PC-3 (cell line): ENCODE measurements around the gene LGALS4. TPM values are rescaled to one million over a fixed set of nuclear protein-coding genes. Genes with fewer than 3 reads are reported as not detected.
"Not testable (repeated sequence)": the region's sequence is repeated elsewhere in the genome, so short reads cannot be mapped to it uniquely, and the experiment has no call there.

Experiments used
- ATAC-seq: fragments of 200-7000 bp; cut with Tn5 transposase; 2 replicates; pipeline ENCODE4 v1.9.1; 2020; ENCODE audit warnings: mild to moderate bottlenecking, moderate library complexity
- BruUV-seq: library from RNA; stranded (reverse); fragments of 400-500 nt; replicated peaks from 2 replicates; lab custom pipeline; 2021; lab: Mats Ljungman, UMichigan
- CTCF ChIA-PET: fragments of 300-600 bp; sonication (Branson Sonifier 250); formaldehyde crosslinking; loops from one replicate; lab custom pipeline; 2022; ENCODE audit warnings: antibody characterized with exemption; lab: Charles Lee
- POLR2A ChIA-PET: fragments of 300-600 bp; sonication (Branson Sonifier 250); formaldehyde crosslinking; loops from one replicate; lab custom pipeline; 2022; ENCODE audit warnings: antibody characterized with exemption; ENCODE audit not compliant: unreplicated experiment; lab: Charles Lee
- DNase-seq: peaks from one replicate; pipeline ENCODE4 v3.0.0-alpha.2; 2015
- H2AFZ ChIP-seq: fragments of 300-600 bp; sonication (generic); 2 replicates; pipeline ENCODE4 v1.6.0; 2016; ENCODE audit warnings: antibody characterized with exemption, low read length
- H3F3A ChIP-seq: fragments of 300-600 bp; sonication (generic); one replicate; pipeline ENCODE4 v1.6.0; 2017; ENCODE audit warnings: antibody characterized with exemption, low read length, control low read depth, mild to moderate bottlenecking; ENCODE audit not compliant: unreplicated experiment
- H3K27ac ChIP-seq: fragments of 300-600 bp; sonication (generic); 2 replicates; pipeline ENCODE4 v1.5.1; 2016; ENCODE audit warnings: mild to moderate bottlenecking, low read length
- H3K27me3 ChIP-seq: fragments of 300-600 bp; sonication (generic); 2 replicates; pipeline ENCODE4 v1.6.1; 2016; ENCODE audit warnings: low read length, mixed read lengths
- H3K36me3 ChIP-seq: fragments of 300-600 bp; sonication (generic); 2 replicates; pipeline ENCODE4 v1.6.1; 2016; ENCODE audit warnings: low read depth, mixed run types, low read length, mixed read lengths
- H3K4me1 ChIP-seq: fragments of 300-600 bp; sonication (generic); 2 replicates; pipeline ENCODE4 v1.5.1; 2016; ENCODE audit warnings: low read length; ENCODE audit not compliant: insufficient read depth
- H3K4me2 ChIP-seq: fragments of 300-600 bp; sonication (generic); 2 replicates; pipeline ENCODE4 v1.6.0; 2016; ENCODE audit warnings: low read length
- H3K4me3 ChIP-seq: fragments of 300-600 bp; sonication (generic); 2 replicates; pipeline ENCODE4 v1.5.1; 2016; ENCODE audit warnings: mild to moderate bottlenecking, low read length, mixed read lengths
- H3K79me2 ChIP-seq: fragments of 300-600 bp; sonication (generic); 2 replicates; pipeline ENCODE4 v1.6.1; 2017; ENCODE audit warnings: low read length, mixed read lengths
- H3K9ac ChIP-seq: fragments of 300-600 bp; sonication (generic); 2 replicates; pipeline ENCODE4 v1.6.0; 2016; ENCODE audit warnings: mild to moderate bottlenecking, low read length
- H3K9me2 ChIP-seq: fragments of 300-600 bp; sonication (generic); replicated peaks from 2 replicates; pipeline ENCODE4 v1.6.1; 2016; ENCODE audit warnings: mixed run types, low read length, mixed read lengths
- H3K9me3 ChIP-seq: fragments of 300-600 bp; sonication (generic); 2 replicates; pipeline ENCODE4 v1.6.1; 2016; ENCODE audit warnings: low read length, mixed read lengths
- H4K20me1 ChIP-seq: fragments of 300-600 bp; sonication (generic); 2 replicates; pipeline ENCODE4 v1.6.1; 2016; ENCODE audit warnings: low read length, mixed read lengths
- CTCF ChIP-seq: fragments of 300-600 bp; sonication (generic); conservative IDR thresholded peaks from 2 replicates; pipeline ENCODE4 v1.5.1; 2017; ENCODE audit warnings: antibody characterized with exemption, low read depth, mild to moderate bottlenecking, low read length
- EZH2 ChIP-seq: fragments of 300-600 bp; sonication (generic); IDR thresholded peaks from one replicate; pipeline ENCODE4 v1.6.1; 2017; ENCODE audit warnings: antibody characterized with exemption, mild to moderate bottlenecking, low read length; ENCODE audit not compliant: unreplicated experiment
- EZH2phosphoT487 ChIP-seq: fragments of 300-600 bp; sonication (generic); IDR thresholded peaks from 2 replicates; pipeline ENCODE4 v1.6.1; 2018; ENCODE audit warnings: mild to moderate bottlenecking, antibody characterized with exemption, low read length, borderline replicate concordance
- intact Hi-C: fragments of 100-400 bp; cut with micrococcal nuclease; formaldehyde crosslinking; loops from 2 replicates; pipeline ENCODE4 v1.9.0; 2023
- total RNA-seq: library from RNA; depleted of rRNA; stranded (reverse); fragments of >200 nt; gene quantifications from 2 replicates; pipeline ENCODE4 v1.2.3, GENCODE V29; 2014

Gene LGALS4
- total RNA-seq, 1 experiment from 2014 or later, result 0.51 TPM

- H3K27me3 ChIP-seq, H3K36me3 ChIP-seq, H3K4me2 ChIP-seq, H3K27ac ChIP-seq, H4K20me1 ChIP-seq, DNase-seq, H3F3A ChIP-seq, CTCF ChIA-PET, POLR2A ChIA-PET, H3K9ac ChIP-seq, ATAC-seq, intact Hi-C loops, H2AFZ ChIP-seq, H3K4me3 ChIP-seq, H3K4me1 ChIP-seq, H3K9me3 ChIP-seq, H3K79me2 ChIP-seq, H3K9me2 ChIP-seq: not testable (repeated sequence)
- BruUV-seq, result TSS peak; percentile 46
Measured at GRCh38 chr19:38790507-38791403, 22.0 kb downstream of the LGALS4 start.

- intact Hi-C loops, result no loop called here
- CTCF ChIA-PET, result no interaction called here
- ATAC-seq, result no peak
- TF ChIP-seq EZH2, result no peak
- TF ChIP-seq EZH2phosphoT487, result no peak
- TF ChIP-seq CTCF, result no peak
- Histone ChIP-seq H3K79me2 (no peaks in the 10 kb centered on the region), H3K9ac (no peak within 1 kb of the TSS), H3K9me2 (no peaks in the 10 kb centered on the region), H3K4me1 (no peaks in the 10 kb centered on the region), H3K9me3 (no peaks in the 10 kb centered on the region), H3K4me2 (no peak within 1 kb of the TSS), H3K27ac (no peak within 1 kb of the TSS), H4K20me1 (no peaks in the 10 kb centered on the region), H3K27me3 (no peaks in the 10 kb centered on the region), H3K36me3 (no peaks in the 10 kb centered on the region), H3F3A (no peaks in the 10 kb centered on the region), H2AFZ (no peak within 1 kb of the TSS), H3K4me3 (no peak within 1 kb of the TSS)
- BruUV-seq, result no TSS peak
- no peak for DNase-seq
- POLR2A ChIA-PET, result no interaction called here
Measured at GRCh38 chr19:38788478-38789243, 24.1 kb downstream of the LGALS4 start, which contains the start of gene LGALS7B. TSS of gene LGALS7B (plus strand) at chr19:38789200. CDS start at chr19:38789227, 27 bp downstream.

- Histone ChIP-seq H3K9ac (no peak overlapping the region), H3K4me1 (no peaks in the 10 kb centered on the region), H4K20me1 (no peaks in the 10 kb centered on the region), H3K79me2 (no peaks in the 10 kb centered on the region), H2AFZ (no peak overlapping the region), H3K4me3 (no peak overlapping the region), H3F3A (no peaks in the 10 kb centered on the region), H3K9me3 (no peaks in the 10 kb centered on the region), H3K36me3 (no peaks in the 10 kb centered on the region), H3K4me2 (no peak overlapping the region), H3K9me2 (no peaks in the 10 kb centered on the region), H3K27me3 (no peaks in the 10 kb centered on the region), H3K27ac (no peak overlapping the region)
- ChIA-PET POLR2A (no interaction called here), CTCF (no interaction called here)
- intact Hi-C loops, result no loop called here
- no TSS peak for BruUV-seq
- ATAC-seq, result no peak
- no peak for DNase-seq
- TF ChIP-seq CTCF (no peak), EZH2 (no peak), EZH2phosphoT487 (no peak)
Measured at GRCh38 chr19:38786572-38787265, 26.0 kb downstream of the LGALS4 start.

GRCh38 chr19:38786061-38786460 is 26.7 kb downstream of the LGALS4 start:
- H3K4me1 ChIP-seq, H4K20me1 ChIP-seq, H3K27me3 ChIP-seq, H3K9ac ChIP-seq, H2AFZ ChIP-seq, H3K4me2 ChIP-seq, POLR2A ChIA-PET, H3F3A ChIP-seq, CTCF ChIA-PET, H3K27ac ChIP-seq, DNase-seq, BruUV-seq, intact Hi-C loops, H3K9me2 ChIP-seq, H3K4me3 ChIP-seq, H3K79me2 ChIP-seq, ATAC-seq, H3K36me3 ChIP-seq, H3K9me3 ChIP-seq: not testable (repeated sequence)
